Measurements from ENCODE around the gene CNOT11. TPM values are rescaled to one million over a fixed set of nuclear protein-coding genes. Genes with fewer than 3 reads are reported as not detected.

The CNOT11 gene
- total and polyA plus RNA-seq, 2 of the 13 experiments (the other 11 are each of a cell fraction or from before 2014, with no cell fraction given) = 114 to 209 TPM

DNA sequence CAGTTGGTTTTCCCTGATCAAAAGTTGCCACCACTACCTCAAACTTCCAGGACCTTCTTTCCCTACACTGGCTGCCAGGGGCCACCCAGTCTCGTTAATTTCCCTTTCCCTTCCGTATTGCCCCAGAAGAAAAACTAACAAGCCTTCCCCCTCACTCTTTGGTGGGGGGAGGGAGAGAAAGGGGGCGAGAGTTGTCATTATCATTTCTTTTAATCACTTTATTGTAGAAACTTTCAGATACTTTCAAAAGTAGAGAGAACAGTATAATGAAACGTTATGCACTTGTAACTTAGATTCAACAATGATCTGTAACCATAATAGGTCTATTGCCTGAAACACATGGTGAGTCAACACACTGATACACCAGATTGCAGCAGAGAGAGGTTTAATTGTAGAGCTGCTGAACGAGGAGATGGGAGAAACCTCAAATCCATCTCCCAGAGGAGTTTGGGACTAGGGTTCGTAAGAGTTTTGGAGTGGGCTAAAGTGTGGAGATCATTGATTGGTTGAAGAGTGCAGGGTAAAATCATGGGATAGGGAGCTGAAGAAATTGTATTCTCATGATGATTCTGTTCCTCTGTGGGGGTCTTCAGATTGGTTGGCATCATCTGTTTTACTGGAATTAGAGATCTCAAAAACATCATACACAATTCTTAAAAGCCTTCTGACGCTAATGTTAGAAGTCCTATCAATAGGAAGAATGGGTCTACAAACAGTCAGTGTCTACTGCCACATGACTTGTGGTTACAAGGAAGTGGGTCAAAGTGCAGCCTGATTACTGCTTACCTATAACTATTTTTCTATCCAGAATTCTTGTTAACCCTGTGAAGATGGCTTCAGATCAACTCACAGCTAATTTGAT lies 58.4 kb downstream of the CNOT11 start (continued):
- TF ChIP-seq, protein P1, sequence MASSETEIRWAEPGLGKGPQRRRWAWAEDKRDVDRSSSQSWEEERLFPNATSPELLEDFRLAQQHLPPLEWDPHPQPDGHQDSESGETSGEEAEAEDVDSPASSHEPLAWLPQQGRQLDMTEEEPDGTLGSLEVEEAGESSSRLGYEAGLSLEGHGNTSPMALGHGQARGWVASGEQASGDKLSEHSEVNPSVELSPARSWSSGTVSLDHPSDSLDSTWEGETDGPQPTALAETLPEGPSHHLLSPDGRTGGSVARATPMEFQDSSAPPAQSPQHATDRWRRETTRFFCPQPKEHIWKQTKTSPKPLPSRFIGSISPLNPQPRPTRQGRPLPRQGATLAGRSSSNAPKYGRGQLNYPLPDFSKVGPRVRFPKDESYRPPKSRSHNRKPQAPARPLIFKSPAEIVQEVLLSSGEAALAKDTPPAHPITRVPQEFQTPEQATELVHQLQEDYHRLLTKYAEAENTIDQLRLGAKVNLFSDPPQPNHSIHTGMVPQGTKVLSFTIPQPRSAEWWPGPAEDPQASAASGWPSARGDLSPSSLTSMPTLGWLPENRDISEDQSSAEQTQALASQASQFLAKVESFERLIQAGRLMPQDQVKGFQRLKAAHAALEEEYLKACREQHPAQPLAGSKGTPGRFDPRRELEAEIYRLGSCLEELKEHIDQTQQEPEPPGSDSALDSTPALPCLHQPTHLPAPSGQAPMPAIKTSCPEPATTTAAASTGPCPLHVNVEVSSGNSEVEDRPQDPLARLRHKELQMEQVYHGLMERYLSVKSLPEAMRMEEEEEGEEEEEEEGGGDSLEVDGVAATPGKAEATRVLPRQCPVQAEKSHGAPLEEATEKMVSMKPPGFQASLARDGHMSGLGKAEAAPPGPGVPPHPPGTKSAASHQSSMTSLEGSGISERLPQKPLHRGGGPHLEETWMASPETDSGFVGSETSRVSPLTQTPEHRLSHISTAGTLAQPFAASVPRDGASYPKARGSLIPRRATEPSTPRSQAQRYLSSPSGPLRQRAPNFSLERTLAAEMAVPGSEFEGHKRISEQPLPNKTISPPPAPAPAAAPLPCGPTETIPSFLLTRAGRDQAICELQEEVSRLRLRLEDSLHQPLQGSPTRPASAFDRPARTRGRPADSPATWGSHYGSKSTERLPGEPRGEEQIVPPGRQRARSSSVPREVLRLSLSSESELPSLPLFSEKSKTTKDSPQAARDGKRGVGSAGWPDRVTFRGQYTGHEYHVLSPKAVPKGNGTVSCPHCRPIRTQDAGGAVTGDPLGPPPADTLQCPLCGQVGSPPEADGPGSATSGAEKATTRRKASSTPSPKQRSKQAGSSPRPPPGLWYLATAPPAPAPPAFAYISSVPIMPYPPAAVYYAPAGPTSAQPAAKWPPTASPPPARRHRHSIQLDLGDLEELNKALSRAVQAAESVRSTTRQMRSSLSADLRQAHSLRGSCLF (CRISPR knock-in tag; IDR thresholded peaks at IDR 0.05; ENCODE audit: borderline replicate concordance) = 0 out of 2 replicates have a peak, but pooled peaks have one; percentile 54
- no peak for TF ChIP-seq FOSL2 (CRISPR knock-in tag; IDR thresholded peaks at IDR 0.05)
- 0 out of 2 replicates have a peak, but pooled peaks have one; percentile 18 for TF ChIP-seq ERF (CRISPR knock-in tag; IDR thresholded peaks at IDR 0.05)
- TF ChIP-seq CCAR2 (optimal IDR thresholded peaks at IDR 0.05; ENCODE audit: low read depth, low read length) = no peak
- TF ChIP-seq U2AF1 (optimal IDR thresholded peaks at IDR 0.05; ENCODE audit: low read depth, low read length) = peak; percentile 47
- peak; percentile 15; the same call in 1 of the 2 replicates for TF ChIP-seq KAT8 (CRISPR knock-in tag; IDR thresholded peaks at IDR 0.05)
- peak; percentile 24 for TF ChIP-seq SAP130 (CRISPR knock-in tag; IDR thresholded peaks at IDR 0.05; ENCODE audit: low read depth)
- TF ChIP-seq LCORL (IDR thresholded peaks at IDR 0.05) = no peak
- 0 out of 2 replicates have a peak, but pooled peaks have one; percentile 17 for TF ChIP-seq LCORL (CRISPR knock-in tag; IDR thresholded peaks at IDR 0.05)
- no peak for TF ChIP-seq KLF15 (CRISPR knock-in tag; IDR thresholded peaks at IDR 0.05; ENCODE audit: borderline replicate concordance)
- no peak for TF ChIP-seq ZNF234 (CRISPR knock-in tag; conservative IDR thresholded peaks at IDR 0.05)
- peak; percentile 87 for TF ChIP-seq ELF3 (CRISPR knock-in tag; IDR thresholded peaks at IDR 0.05)
- TF ChIP-seq, protein P2, sequence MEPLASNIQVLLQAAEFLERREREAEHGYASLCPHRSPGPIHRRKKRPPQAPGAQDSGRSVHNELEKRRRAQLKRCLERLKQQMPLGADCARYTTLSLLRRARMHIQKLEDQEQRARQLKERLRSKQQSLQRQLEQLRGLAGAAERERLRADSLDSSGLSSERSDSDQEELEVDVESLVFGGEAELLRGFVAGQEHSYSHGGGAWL (CRISPR knock-in tag; IDR thresholded peaks at IDR 0.05) = no peak
- TF ChIP-seq, protein P3, sequence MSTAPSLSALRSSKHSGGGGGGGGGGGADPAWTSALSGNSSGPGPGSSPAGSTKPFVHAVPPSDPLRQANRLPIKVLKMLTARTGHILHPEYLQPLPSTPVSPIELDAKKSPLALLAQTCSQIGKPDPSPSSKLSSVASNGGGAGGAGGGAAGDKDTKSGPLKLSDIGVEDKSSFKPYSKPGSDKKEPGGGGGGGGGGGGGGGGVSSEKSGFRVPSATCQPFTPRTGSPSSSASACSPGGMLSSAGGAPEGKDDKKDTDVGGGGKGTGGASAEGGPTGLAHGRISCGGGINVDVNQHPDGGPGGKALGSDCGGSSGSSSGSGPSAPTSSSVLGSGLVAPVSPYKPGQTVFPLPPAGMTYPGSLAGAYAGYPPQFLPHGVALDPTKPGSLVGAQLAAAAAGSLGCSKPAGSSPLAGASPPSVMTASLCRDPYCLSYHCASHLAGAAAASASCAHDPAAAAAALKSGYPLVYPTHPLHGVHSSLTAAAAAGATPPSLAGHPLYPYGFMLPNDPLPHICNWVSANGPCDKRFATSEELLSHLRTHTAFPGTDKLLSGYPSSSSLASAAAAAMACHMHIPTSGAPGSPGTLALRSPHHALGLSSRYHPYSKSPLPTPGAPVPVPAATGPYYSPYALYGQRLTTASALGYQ (CRISPR knock-in tag; IDR thresholded peaks at IDR 0.05) = 0 out of 2 replicates have a peak, but pooled peaks have one; percentile 37
- TF ChIP-seq STAT5B (CRISPR knock-in tag; IDR thresholded peaks at IDR 0.05) = no peak
- TF ChIP-seq, protein P4, sequence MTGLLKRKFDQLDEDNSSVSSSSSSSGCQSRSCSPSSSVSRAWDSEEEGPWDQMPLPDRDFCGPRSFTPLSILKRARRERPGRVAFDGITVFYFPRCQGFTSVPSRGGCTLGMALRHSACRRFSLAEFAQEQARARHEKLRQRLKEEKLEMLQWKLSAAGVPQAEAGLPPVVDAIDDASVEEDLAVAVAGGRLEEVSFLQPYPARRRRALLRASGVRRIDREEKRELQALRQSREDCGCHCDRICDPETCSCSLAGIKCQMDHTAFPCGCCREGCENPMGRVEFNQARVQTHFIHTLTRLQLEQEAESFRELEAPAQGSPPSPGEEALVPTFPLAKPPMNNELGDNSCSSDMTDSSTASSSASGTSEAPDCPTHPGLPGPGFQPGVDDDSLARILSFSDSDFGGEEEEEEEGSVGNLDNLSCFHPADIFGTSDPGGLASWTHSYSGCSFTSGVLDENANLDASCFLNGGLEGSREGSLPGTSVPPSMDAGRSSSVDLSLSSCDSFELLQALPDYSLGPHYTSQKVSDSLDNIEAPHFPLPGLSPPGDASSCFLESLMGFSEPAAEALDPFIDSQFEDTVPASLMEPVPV (CRISPR knock-in tag; IDR thresholded peaks at IDR 0.05) = no peak
- no peak for TF ChIP-seq CHCHD3 (CRISPR knock-in tag; IDR thresholded peaks at IDR 0.05)
- TF ChIP-seq, protein P5, sequence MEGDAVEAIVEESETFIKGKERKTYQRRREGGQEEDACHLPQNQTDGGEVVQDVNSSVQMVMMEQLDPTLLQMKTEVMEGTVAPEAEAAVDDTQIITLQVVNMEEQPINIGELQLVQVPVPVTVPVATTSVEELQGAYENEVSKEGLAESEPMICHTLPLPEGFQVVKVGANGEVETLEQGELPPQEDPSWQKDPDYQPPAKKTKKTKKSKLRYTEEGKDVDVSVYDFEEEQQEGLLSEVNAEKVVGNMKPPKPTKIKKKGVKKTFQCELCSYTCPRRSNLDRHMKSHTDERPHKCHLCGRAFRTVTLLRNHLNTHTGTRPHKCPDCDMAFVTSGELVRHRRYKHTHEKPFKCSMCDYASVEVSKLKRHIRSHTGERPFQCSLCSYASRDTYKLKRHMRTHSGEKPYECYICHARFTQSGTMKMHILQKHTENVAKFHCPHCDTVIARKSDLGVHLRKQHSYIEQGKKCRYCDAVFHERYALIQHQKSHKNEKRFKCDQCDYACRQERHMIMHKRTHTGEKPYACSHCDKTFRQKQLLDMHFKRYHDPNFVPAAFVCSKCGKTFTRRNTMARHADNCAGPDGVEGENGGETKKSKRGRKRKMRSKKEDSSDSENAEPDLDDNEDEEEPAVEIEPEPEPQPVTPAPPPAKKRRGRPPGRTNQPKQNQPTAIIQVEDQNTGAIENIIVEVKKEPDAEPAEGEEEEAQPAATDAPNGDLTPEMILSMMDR (CRISPR knock-in tag; IDR thresholded peaks at IDR 0.05) = no peak
- TF ChIP-seq ZNF468 (CRISPR knock-in tag; IDR thresholded peaks at IDR 0.05) = no peak

Measured in HepG2 (cell line).